ENCODE measurements around the gene GNA14. TPM values are rescaled to one million over a fixed set of nuclear protein-coding genes. Genes with fewer than 3 reads are reported as not detected.
"Not testable (repeated sequence)": the region's sequence is repeated elsewhere in the genome, so short reads cannot be mapped to it uniquely, and the experiment has no call there.

GNA14 gene
- total RNA-seq, 3 donors from 2014 or later (not counting 1 experiment from before 2014, with no cell fraction given), result 1.8 TPM; not detected in 2

GRCh38 chr9:77403239-77403638 is 244.9 kb downstream of the GNA14 start:
- no peak overlapping the region for H3K27ac Mint-ChIP-seq
- TF ChIP-seq CTCF (IDR thresholded peaks at IDR 0.05), result no peak
- no peaks in the 10 kb centered on the region for H3K27me3 Mint-ChIP-seq (ENCODE audit: low read depth in 2 of 2)
- no peaks in the 10 kb centered on the region for H3K4me1 Mint-ChIP-seq
- H3K4me1 ChIP-seq (ENCODE audit: control insufficient read depth, insufficient read depth, low read length), result no peaks in the 10 kb centered on the region
- H3K36me3 Mint-ChIP-seq, result peaks cover 15% of the 10 kb centered on the region
- H3K27ac ChIP-seq (ENCODE audit: low read length), result no peak overlapping the region
- 100% methylated on average over 3 of the region's 4 CpGs for WGBS (ENCODE audit: insufficient coverage)
- no peak for ATAC-seq
- H3K9me3 ChIP-seq (ENCODE audit: control insufficient read depth, insufficient read depth, low read length), result no peaks in the 10 kb centered on the region
- peaks cover 21% of the 10 kb centered on the region for H3K36me3 ChIP-seq (ENCODE audit: control insufficient read depth, insufficient read depth, low read length)
- intact Hi-C loops (cut with micrococcal nuclease), result no loop called here
- H3K4me3 ChIP-seq (ENCODE audit: low read length), result no peak overlapping the region
- no peak for DNase-seq
- no peaks in the 10 kb centered on the region for H3K27me3 ChIP-seq (ENCODE audit: control insufficient read depth, insufficient read depth, low read length)
- peaks cover 2 to 3% of the 10 kb centered on the region in 2 donors for H3K9me3 Mint-ChIP-seq
- H3K4me3 Mint-ChIP-seq, result no peak overlapping the region

GRCh38 chr9:77402286-77402685 is 245.8 kb downstream of the GNA14 start:
- ATAC-seq (no peak), DNase-seq (no peak)
- H3K4me1 ChIP-seq (ENCODE audit: control insufficient read depth, insufficient read depth, low read length), result no peaks in the 10 kb centered on the region
- Mint-ChIP-seq H3K4me1 (no peaks in the 10 kb centered on the region), H3K27ac (no peak overlapping the region), H3K27me3 (ENCODE audit: low read depth in 2 of 2) (no peaks in the 10 kb centered on the region), H3K9me3 (no peaks in the 10 kb centered on the region), H3K4me3 (no peak overlapping the region), H3K36me3 (peaks cover 9% of the 10 kb centered on the region)
- TF ChIP-seq CTCF (IDR thresholded peaks at IDR 0.05), result no peak
- intact Hi-C loops (cut with micrococcal nuclease), result no loop called here
- no peak overlapping the region for H3K4me3 ChIP-seq (ENCODE audit: low read length)
- H3K36me3 ChIP-seq (ENCODE audit: control insufficient read depth, insufficient read depth, low read length), result peaks cover 16% of the 10 kb centered on the region
- no peak overlapping the region for H3K27ac ChIP-seq (ENCODE audit: low read length)
- no peaks in the 10 kb centered on the region for H3K27me3 ChIP-seq (ENCODE audit: control insufficient read depth, insufficient read depth, low read length)
- WGBS (ENCODE audit: insufficient coverage), result 92% methylated on average over 2 of the region's 2 CpGs
- H3K9me3 ChIP-seq (ENCODE audit: control insufficient read depth, insufficient read depth, low read length), result no peaks in the 10 kb centered on the region

GRCh38 chr9:77399964-77400363 is 248.2 kb downstream of the GNA14 start:
- Mint-ChIP-seq H3K4me3 (no peak overlapping the region), H3K27ac (no peak overlapping the region), H3K9me3 (no peaks in the 10 kb centered on the region), H3K4me1 (no peaks in the 10 kb centered on the region), H3K27me3 (ENCODE audit: low read depth in 2 of 2) (no peaks in the 10 kb centered on the region), H3K36me3 (no peaks in the 10 kb centered on the region)
- no peak overlapping the region for H3K4me3 ChIP-seq (ENCODE audit: low read length)
- no peak overlapping the region for H3K27ac ChIP-seq (ENCODE audit: low read length)
- no peaks in the 10 kb centered on the region for H3K9me3 ChIP-seq (ENCODE audit: control insufficient read depth, insufficient read depth, low read length)
- no peak for ATAC-seq
- no CpG with 5 or more reads among the region's 1 CpG for WGBS (ENCODE audit: insufficient coverage)
- no peak for DNase-seq
- H3K27me3 ChIP-seq (ENCODE audit: control insufficient read depth, insufficient read depth, low read length), result no peaks in the 10 kb centered on the region
- H3K36me3 ChIP-seq (ENCODE audit: control insufficient read depth, insufficient read depth, low read length), result peaks cover 4% of the 10 kb centered on the region
- TF ChIP-seq CTCF (IDR thresholded peaks at IDR 0.05), result no peak
- intact Hi-C loops (cut with micrococcal nuclease), result no loop called here
- H3K4me1 ChIP-seq (ENCODE audit: control insufficient read depth, insufficient read depth, low read length), result no peaks in the 10 kb centered on the region

GRCh38 chr9:77398581-77398980 is 249.5 kb downstream of the GNA14 start:
- H3K4me3 Mint-ChIP-seq; H3K4me3 ChIP-seq (ENCODE audit: low read length); H3K27me3 Mint-ChIP-seq (ENCODE audit: low read depth in 2 of 2); H3K9me3 Mint-ChIP-seq; H3K27ac Mint-ChIP-seq; DNase-seq; ATAC-seq; H3K27me3 ChIP-seq (ENCODE audit: control insufficient read depth, insufficient read depth, low read length); H3K27ac ChIP-seq (ENCODE audit: low read length); H3K9me3 ChIP-seq (ENCODE audit: control insufficient read depth, insufficient read depth, low read length); H3K36me3 Mint-ChIP-seq; H3K36me3 ChIP-seq (ENCODE audit: control insufficient read depth, insufficient read depth, low read length); H3K4me1 ChIP-seq (ENCODE audit: control insufficient read depth, insufficient read depth, low read length); H3K4me1 Mint-ChIP-seq; intact Hi-C loops (cut with micrococcal nuclease): not testable (repeated sequence)
- 98% methylated on average over 6 of the region's 9 CpGs for WGBS (ENCODE audit: insufficient coverage)
